ENCODE results near the gene CS.
"Not testable (repeated sequence)": the region's sequence is repeated elsewhere in the genome, so short reads cannot be mapped to it uniquely, and the experiment has no call there.

CS gene

DNA sequence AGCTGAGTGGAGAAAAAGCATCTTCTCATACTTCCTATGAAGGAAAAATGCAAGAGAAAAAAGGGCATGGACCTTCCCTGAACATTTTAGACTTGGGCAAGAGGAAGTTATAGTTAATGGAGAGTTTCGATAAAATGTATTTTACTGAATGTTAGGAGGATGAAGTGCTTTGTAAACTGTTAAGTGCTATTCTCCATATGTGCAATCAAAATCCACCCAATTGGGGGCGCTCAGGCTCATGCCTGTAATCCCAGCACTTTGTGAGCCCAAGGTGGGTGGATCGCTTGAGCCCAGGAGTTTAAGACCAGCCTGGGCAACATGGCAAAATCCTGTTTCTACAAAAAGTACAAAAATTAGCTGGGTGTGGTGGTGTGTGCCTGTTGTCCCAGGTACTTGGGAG is 17.5 kb upstream of the CS start:
- DNase-seq, result no peak

DNA sequence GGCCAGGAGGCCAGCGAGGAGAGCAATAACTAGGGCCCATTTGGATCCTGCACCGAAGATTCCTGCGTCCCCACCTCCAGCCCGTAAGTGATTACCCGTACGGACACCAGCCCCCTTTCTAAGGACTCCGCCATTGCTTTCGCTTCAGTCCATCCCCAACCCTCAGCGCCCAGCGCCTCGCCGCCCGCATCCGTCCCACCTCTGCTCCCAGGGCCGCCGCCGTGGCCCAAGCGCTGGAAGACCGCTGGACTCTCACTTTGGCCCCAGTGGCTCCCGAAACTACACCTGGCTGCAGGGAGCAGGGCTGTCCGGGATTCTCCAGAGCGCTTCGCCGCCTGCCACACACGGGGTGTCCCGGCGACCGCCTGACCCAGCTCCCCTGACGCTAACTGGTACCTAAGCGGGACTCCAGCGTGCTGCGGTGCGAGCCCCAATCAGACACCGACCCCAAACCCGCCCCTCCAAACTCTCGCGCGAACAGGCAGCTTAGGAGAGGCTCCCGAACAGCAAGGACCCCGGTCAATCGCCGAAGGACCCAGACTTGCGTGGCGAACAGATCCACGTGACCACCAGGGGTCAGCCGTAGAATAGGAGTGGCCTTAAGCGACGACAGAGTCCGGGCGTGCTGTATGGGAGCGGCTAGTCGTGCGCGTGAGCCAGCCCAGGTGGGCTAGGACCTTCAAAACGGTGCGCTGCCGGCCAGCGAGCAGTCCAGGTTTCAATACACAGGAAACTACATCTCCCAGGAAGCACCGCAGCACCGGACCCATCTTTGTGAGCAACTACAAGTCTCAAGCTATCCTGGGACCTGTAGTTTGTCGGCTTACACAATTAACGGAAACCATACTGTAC is 15.7 kb upstream of the CS start, which contains the start of gene CNPY2:
Gene CNPY2 (minus strand): TSS at position 367 of the 852 bp plus-strand sequence. CDS start 771 bp downstream, outside the sequence.
- peak; percentile 87 for DNase-seq

DNA sequence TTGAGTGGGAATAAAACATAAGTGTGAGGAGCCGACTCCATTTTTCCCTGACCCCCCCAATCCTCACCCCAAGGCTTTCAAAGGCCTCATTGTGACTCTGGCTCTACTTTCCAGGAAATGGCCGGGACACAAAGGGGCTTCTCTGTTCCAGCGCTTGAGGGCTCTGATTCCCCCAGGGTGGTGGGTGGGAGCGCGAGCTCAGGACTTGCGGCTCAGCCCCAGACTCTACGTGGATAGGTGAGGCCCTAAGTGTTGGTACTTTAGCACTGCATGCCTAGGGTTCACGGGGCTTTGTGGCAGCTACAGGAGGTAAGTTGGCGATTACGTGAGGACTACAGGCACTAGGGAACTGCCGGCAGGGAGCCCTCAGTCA is 15.1 kb upstream of the CS start:
- DNase-seq, result no peak

DNA sequence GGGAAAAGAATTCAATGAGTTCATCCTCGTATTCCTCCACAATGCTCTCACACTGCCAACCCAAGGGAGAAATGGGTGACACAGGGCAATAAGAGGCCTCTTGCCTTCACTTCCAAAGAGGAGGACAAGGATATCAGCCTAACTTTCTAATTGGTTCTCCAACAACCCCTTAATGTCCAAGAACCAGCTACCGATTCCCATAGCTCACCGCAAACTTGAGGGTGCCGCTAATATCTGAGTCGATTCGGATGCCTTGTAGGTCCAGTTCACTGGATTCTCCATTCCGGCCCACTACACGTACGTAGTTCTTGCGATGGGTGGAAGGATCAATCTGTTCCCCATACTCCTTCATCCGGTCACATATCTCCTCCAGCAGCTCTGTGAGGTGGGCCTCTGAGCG is 10.9 kb upstream of the CS start:
- DNase-seq, result no peak

DNA sequence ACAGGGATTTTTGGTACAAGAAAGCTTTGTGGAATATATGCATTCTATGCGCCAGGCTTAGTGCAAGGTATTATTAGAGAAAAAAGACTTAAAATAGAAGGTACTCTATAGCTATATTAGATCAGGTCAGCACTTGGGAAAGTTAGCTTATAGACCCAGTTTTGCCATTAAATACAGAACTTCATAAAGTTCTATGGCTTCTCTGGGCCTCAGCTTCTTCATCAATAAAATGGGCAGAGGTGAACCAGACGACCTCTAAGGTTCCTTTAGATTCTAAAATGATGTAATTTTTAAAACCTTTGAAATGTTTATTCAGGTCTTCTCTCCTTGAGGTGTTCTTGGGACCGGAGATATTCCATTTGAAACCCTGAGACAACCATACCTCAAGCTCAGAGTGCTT is 8.6 kb upstream of the CS start:
- DNase-seq, result no peak

DNA sequence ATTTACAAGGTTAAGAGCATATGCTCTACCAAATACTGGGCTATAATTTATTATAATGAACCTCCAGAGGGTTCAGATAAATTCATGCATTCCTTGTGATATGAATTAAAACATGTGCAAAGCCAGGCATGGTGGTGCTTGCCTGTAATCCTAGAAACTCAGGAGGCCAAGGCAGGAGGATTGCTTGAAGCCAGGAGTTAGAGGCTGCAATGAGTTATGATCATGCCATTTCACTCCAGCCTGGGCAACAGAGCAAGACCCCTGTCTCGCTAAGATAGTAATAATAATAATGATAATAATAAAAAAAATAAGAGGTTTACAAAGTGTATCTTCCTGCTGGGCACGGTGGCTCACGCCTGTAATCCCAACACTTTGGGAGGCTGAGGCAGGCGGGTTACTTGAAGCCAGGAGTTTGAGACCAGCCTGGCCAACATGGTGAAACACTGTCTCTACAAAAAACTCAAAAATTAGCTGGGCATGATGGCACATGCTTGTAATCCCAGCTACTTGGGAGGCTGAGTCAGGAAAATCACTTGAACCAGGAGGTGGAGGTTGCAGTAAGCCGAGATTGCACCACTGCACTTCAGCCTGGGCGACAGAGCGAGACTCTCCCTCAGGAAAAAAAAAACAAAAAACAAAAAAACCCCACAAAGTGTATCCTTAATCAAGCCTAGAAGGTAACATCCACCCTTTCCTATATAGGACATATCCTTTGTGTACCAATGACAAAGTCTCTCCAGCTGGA is 7.3 kb upstream of the CS start:
- no peak for DNase-seq

DNA sequence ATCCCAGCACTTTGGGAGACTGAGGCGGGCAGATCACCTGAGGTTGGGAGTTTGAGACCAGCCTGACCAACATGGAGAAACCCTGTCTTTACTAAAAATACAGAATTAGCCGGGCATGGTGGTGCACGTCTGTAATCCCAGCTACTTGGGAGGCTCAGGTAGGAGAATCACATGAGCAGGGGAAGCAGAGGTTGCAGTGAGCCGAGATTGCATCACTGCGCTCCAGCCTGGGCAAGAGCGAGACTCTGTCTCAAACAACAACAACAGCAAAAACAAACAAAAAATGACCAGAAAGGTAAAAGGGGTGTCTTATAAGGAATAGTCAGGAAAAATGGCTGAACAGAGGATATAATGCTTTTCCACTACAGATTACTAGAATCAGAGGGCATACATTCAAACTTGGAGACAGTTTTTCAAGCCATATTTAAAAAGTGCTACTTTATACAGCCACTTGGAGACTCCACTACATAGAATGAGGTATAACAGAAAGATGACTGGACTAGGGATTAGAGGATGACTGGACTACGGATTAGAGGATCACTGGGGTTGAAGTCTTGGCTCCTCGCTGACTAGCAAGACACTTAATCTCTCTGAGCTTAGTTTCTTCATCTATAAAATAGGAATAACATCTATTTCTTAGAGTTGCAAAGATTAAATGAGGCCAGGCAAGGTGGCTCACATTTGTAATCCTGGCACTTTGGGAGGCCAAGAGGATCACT is 4.9 kb upstream of the CS start:
- DNase-seq, result no peak

DNA sequence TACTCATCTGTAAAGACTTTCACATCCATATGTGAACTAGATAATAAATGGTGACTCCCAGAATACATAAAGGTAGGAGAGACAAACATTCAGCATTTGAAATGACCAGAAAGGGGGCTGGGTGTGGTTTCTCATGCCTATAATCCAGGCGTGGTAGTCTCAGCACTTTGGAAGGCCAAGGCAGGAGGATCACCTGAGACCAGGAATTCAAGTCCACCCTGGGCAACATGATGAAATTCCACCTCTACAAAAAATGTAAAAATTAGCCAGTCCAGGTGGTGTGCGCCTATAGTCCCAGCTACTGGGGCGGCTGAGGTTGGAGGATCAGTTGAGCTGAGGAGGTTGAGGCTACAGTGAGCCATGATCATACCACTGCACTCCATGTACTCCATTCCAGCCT is 4.1 kb upstream of the CS start:
- DNase-seq, result no peak

DNA sequence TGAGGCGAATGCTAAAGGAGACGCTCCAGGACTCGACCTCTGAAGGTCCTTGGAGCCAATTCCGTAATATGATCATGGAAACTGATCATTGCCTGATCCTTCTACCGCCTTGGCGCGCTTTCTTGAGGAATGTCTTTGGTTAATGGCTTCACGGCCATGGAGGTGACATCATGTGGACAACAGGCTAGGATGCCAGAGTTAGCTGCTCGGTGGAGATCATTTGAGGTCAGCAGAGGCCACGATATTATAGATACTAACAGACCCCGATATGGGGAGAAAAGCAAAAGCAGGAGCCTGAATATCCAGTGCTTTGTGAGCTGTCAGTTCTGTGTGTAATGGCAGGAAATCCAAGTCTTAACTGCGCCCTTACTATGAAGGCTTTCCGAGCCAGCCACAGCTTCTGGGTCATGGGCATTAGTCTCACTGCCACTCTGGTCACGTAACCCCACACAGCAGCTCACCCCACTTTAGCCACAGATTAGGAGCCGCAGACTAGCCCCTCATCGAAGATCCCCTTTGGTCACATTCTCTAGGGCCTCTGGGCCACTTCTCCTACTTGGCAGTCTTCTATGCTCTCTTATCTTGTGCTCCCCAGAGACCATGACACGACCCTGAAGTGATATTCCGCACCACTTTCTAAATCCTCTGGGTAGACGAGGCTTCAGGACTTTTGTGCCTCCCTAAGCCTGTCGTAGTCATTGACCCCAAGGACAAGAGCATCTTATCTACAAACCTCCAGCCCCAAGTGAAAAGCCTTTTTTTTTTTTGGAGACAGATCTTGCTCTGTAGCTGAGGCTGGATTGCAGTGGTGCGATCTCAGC is 724 bp upstream of the CS start:
- DNase-seq, result no peak

DNA sequence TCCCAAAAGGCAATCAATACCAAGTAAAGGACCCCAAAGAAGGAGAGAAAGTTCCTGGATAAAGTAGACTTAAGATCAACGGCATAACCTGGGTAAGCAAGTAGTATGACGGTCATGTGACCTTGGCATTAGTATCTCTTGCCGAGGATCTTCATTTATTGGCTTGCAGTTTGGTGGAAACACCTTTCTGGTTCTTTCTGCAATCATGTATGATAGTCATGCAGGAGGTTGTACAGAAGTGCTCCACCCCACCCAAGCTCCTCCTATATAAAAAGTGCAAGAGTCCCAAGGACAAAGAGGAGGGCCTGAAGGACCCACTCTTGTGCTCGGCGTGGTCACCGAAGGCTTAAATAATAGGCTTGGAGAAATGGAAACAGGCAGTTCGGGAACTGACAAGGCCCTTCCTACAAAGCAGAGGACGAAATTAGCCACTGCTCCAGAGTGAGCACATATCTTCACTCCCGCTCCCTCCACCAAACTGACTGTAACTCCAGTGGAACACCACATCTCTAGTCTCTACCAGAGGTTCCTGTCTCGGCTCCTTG is 750 bp downstream of the CS start:
- no peak for DNase-seq

DNA sequence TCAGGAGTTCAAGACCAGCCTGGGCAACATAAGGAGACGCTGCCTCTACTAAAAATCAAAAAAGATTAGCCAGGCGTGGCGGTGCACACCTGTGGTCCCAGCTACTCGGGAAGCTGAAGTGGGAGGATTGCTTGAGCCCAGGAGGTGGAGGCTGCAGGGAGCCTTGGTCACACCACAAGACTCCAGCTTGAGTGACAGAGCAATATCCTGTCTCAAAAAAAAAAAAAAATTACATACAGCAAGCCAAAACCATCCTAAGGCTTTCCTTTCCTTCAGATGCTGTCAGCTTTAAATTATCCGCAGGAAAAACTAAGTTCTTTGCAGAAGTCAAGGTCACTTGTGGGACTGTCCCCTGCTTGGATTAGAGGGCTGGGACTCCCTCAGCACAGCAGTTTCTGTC is 1.3 kb downstream of the CS start:
- no peak for DNase-seq

DNA sequence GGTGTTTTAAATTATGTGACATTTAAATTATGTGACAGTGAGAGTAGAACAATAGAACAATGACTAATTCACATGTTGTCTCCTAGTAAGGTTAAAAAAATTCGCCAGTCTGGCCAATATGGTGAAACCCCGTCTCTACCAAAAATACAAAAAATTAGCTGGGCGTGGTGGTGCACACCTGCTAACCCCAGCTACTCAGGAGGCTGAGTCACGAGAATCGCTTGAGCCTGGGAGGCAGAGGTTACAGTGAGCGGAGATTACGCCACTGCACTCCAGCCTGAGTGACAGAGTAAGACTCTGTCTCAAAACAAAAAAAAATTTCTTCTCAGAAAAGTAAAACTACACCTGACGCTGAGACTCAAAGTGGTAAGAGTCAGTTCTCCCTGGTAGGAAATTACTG is 2.7 kb downstream of the CS start:
- DNase-seq, result no peak

DNA sequence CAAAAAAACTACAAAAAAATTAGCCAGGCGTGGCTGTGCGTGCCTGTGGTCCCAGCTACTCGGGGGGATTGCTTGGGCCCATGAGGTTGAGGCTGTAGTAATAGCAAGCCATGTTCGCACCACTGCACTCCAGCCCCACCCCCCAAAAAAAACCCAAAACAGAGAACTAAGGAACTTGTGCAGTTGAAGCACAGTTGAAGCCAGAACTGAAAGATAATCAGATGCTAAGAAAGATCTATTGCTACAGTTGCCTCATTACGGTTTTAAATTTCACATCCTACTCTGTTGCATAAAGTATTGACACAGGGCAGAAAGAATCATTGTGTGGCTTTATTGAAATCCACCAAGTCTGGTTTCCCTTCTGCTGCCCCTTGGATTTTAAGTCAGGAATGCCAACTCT is 3.8 kb downstream of the CS start:
- DNase-seq, result no peak

DNA sequence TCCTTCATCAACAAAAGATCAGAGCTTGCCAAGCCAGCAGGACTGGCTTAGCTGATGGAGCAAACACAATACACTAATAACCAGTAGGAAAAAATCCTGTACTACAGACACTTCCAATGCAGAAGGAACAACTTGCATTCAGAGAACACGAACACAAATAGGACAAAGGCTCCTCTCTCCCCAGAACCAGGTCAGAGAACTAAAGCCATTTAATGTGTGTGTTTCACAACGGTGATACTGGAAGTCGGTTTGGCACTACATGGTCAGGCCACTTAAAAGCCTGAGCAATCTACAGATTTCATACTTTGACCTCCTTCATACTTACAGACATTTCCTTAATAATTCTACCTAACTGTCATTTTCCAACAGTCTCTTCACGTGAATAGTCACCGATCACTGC is 6.3 kb downstream of the CS start:
- no peak for DNase-seq

DNA sequence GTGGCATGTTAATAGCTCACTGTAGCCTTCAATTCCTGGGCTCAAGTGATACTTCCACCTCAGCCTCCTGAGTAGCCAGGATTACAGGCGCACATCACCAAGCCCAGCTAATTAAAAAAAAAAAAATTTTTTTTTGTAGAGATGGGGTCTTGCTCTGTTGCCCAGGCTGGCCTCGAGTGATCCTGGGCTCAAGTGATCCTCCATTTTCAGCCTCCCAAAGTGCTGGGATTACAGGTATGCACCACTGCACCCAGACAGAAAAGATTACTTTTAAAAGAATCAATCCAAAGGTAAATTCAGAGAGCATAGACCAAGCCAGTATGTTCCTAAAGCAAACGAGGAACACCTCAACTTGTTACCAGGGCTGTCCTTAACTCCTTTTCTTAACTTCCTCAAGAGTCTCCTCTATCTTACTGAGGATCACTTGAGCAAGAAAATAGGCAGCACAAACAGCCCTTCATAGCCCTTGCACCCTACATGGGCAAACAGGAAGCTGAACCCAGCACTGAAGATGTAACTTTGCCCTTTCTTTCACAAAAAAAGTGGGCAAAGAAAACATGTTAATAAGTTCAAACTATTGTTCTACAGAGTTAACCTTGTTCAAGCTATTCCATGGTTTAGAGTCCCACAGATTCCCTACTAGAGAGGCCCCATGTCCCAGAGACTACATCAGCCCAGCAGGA is 11.3 kb downstream of the CS start:
- DNase-seq, result no peak

DNA sequence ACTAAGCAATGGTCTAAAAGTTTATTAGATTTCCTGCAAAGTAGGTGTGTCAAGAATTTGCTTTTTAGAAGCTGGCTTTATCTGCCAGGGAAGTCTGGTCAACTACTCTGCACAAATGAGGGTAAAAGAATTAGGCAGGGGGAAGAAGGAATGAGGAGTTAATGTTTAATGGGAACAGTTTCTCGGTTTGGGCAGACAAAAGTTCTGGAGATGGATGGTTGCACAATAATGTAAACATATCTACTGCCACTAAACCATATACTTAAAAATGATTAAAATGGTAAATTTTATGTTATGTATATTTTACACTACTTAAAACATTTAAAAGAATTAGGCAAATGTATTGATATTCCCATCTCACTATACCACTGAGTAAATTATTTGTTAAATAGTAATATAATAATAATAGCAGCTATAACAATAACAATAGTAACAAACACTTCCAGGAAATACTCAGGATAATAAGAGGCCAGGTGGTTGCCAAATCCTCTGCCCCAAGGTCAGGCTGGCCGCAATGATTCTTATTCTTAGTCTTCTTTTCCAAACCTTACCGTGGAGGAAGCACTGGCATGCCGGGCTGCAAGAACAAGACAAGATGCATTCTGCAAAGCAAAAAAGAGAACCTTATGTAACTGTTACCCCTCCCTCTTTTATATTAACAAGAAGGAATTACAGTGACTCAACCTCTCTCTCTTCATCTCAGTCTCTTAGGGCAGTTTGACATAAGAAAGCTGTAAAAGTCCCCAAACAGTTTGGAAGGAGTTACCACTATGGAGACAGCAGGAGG is 13.9 kb downstream of the CS start:
- DNase-seq, result no peak

DNA sequence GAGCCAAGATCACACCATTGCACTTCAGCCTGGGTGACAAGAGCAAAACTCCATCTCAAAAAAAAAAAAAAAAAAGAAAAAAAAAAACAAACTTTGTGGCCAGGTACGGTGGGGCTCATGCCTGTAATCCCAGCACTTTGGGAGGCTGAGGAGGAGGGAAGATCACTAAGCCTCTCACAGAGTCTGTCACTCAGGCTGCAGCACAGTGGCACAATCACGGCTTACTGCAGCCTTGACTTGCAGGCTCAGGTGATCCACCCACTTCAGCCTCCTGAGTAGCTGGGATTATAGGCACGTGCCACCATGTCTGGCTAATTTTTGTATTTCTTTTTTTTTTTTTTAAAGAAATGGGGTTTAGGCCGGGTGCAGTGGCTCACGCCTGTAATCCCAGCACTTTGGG is 15.9 kb downstream of the CS start:
- DNase-seq, result not testable (repeated sequence)

DNA sequence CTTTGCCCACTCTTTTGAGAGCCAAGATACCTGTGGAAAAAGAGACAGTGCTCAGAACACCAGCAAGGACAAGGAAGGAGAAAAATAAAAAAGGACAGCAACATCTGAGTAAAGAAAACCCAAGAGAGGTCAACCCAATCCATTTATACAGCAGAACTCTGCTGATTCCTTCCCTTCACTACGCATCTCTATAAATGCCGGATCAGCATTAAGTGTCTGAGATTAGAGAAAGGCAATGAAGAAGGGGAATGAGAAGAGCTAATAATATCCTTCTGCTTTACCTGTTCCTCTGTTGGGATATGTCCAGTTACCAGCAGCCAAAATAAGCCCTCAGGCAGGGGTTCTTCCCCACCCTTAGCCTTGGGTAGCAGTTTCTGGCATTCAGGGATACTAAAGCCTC is 17.6 kb downstream of the CS start:
- DNase-seq, result no peak

DNA sequence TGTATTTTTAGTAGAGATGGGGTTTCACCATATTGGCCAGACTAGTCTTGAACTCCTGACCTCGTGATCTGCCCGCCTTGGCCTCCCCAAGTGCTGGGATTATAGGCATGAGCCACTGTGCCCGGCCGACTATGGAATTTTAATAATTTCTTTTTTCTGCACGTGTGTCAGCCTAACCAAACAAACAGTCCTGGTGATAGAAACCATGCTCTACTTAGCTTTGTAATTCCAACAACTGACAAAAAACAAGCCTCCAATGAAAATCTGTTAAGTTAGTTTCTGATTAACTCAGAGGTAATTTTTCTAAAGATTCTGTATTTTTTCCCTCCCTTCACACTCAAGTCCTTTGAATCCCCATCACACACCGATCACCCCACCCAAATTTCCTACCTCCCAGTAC is 18.1 kb downstream of the CS start:
- no peak for DNase-seq

DNA sequence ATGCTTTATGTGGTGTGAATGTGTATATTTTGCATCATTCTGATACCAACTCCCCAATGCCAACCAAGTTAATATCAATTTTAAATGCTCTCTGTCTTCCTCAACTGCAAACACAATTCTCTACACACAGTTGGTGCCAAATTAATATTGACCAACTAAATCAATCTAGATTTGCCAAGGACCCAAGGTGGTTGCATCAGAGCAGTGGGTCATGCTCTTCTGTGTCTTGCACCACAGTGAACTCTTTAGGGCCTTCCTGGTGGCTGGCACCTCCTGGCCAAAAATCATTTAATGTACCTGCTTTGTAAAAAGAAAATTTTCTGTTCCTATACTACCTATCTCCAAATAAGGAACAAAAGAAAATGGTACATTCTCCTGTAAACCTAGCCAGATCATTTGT is 19.3 kb downstream of the CS start:
- no peak for DNase-seq

DNA sequence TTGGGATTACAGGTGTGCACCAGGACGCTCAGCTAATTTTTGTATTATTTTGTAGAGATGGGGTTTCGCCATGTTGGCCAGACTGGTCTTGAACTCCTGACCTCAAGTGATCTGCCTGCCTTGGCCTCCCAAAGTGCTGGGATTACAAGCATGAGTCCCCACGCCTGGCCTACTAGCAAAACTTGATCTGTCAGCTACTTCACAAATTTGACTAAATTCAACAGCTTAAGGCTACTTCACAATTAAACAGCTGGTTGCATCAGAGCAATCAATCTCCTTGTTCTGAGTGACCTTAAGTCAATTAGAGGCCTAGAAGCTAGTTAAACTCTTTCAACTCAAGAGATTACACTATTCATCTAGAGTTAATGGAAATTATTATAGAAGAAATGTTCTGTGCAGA is 21.2 kb downstream of the CS start:
- DNase-seq, result no peak

All from activated CD4-positive, CD25-positive, alpha-beta regulatory T cell treated with anti-CD3 and anti-CD28 coated beads, Interleukin-2, amount 50 U/mL, for 72 hours (primary cell).